Measurements from ENCODE around the gene GMCL2. TPM values are rescaled to one million over a fixed set of nuclear protein-coding genes. Genes with fewer than 3 reads are reported as not detected.

The GMCL2 gene
- total RNA-seq, 1 experiment from 2014 or later, result not detected

DNA sequence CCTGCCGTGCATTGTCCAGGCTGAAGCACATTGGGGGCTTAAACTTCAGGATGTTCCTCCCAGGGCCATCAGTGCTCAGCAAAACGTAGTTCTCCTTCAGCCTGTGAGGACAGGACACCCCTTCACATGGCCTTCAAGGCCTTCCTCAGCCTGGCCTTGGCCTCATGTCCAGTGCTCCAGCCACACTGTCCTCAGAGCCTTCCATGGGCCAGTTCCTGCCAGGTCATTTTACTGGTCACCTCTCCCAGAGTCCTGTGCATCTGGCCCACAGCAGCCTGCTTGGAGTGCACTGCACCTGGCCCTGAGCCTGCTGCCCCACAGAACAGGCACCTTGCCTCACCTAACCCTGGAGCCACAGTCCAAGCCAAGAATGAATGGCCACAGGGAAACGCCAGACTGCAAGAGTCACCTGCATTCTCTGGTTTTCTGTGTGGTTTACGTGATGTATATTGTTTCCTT is 25.9 kb upstream of the GMCL2 start:
- ATAC-seq (no peak), DNase-seq (ENCODE audit: low spot score) (no peak)
- H3K27me3 Mint-ChIP-seq (ENCODE audit: low read depth), result no peaks in the 10 kb centered on the region
- ChIA-PET CTCF (interaction anchor here (1.3 to 1.6 kb wide), 3 partner anchors 22 to 137 kb away, joined by 3 to 4 read pairs (median 4); no protein-coding TSS in a partner anchor), POLR2A (interaction anchor here (1.3 to 2.2 kb wide), 4 partner anchors 9 to 59 kb away, joined by 3 to 12 read pairs (median 9); partner anchors contain the start of genes HNRNPAB and NHP2)
- peaks cover 13% of the 10 kb centered on the region for H3K4me1 Mint-ChIP-seq
- peak overlapping the region; percentile 38; the same call in 1 of the 2 replicates for H3K27ac Mint-ChIP-seq
- H3K9me3 Mint-ChIP-seq, result no peaks in the 10 kb centered on the region
- TF ChIP-seq PRRX2 (CRISPR knock-in tag; IDR thresholded peaks at IDR 0.05), result peak; percentile 66; the same call in 1 of the 2 replicates
- TF ChIP-seq, protein P1, sequence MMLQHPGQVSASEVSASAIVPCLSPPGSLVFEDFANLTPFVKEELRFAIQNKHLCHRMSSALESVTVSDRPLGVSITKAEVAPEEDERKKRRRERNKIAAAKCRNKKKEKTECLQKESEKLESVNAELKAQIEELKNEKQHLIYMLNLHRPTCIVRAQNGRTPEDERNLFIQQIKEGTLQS (CRISPR knock-in tag; conservative IDR thresholded peaks at IDR 0.05), result peak; percentile 41; the same call in 1 of the 2 replicates
- TF ChIP-seq SMAD3 (CRISPR knock-in tag; IDR thresholded peaks at IDR 0.05; ENCODE audit: borderline replicate concordance), result 0 out of 2 replicates have a peak, but pooled peaks have one; percentile 25
- peak; percentile 55; the same call in 1 of the 2 replicates for TF ChIP-seq ZNF671 (CRISPR knock-in tag; IDR thresholded peaks at IDR 0.05)
- TF ChIP-seq KAT7 (CRISPR knock-in tag; IDR thresholded peaks at IDR 0.05; ENCODE audit: borderline replicate concordance), result no peak
- TF ChIP-seq AR (CRISPR knock-in tag; IDR thresholded peaks at IDR 0.05), result peak; percentile 38; the same call in 1 of the 2 replicates
- TF ChIP-seq ZNF425 (CRISPR knock-in tag; conservative IDR thresholded peaks at IDR 0.05), result peak; percentile 14; the same call in 1 of the 2 replicates
- TF ChIP-seq FOXJ3 (CRISPR knock-in tag; IDR thresholded peaks at IDR 0.05; ENCODE audit: borderline replicate concordance), result no peak
- peaks cover 78% of the 10 kb centered on the region for H3K36me3 Mint-ChIP-seq
- no peak overlapping the region for H3K4me3 Mint-ChIP-seq

- ChIA-PET CTCF (interaction anchor here (1.2 to 1.6 kb wide), 4 partner anchors 15 to 136 kb away, joined by 3 to 4 read pairs (median 4); no protein-coding TSS in a partner anchor), POLR2A (interaction anchor here (1.1 to 2.2 kb wide), 5 partner anchors 8 to 32 kb away, joined by 3 to 12 read pairs (median 8); partner anchors contain the start of gene HNRNPAB)
- no peak overlapping the region for H3K4me3 Mint-ChIP-seq
- no peaks in the 10 kb centered on the region for H3K9me3 Mint-ChIP-seq
- no peak for DNase-seq (ENCODE audit: low spot score)
- no peak overlapping the region for H3K27ac Mint-ChIP-seq
- peaks cover 18% of the 10 kb centered on the region for H3K4me1 Mint-ChIP-seq
- H3K36me3 Mint-ChIP-seq, result peaks cover 84% of the 10 kb centered on the region
- peak; percentile 2 for ATAC-seq
- no peaks in the 10 kb centered on the region for H3K27me3 Mint-ChIP-seq (ENCODE audit: low read depth)
- TF ChIP-seq, protein P2, sequence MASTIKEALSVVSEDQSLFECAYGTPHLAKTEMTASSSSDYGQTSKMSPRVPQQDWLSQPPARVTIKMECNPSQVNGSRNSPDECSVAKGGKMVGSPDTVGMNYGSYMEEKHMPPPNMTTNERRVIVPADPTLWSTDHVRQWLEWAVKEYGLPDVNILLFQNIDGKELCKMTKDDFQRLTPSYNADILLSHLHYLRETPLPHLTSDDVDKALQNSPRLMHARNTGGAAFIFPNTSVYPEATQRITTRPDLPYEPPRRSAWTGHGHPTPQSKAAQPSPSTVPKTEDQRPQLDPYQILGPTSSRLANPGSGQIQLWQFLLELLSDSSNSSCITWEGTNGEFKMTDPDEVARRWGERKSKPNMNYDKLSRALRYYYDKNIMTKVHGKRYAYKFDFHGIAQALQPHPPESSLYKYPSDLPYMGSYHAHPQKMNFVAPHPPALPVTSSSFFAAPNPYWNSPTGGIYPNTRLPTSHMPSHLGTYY (CRISPR knock-in tag; IDR thresholded peaks at IDR 0.05), result peak; percentile 42; the same call in 1 of the 2 replicates
- TF ChIP-seq PRDM15 (CRISPR knock-in tag; IDR thresholded peaks at IDR 0.05), result no peak
- no peak for TF ChIP-seq ZNF317 (CRISPR knock-in tag; IDR thresholded peaks at IDR 0.05; ENCODE audit: borderline replicate concordance, low read depth)
- no peak for TF ChIP-seq ZNF138 (CRISPR knock-in tag; conservative IDR thresholded peaks at IDR 0.05)
- TF ChIP-seq HMGA2 (CRISPR knock-in tag; IDR thresholded peaks at IDR 0.05), result no peak
- peak; percentile 75 for TF ChIP-seq ZNF532 (CRISPR knock-in tag; IDR thresholded peaks at IDR 0.05; ENCODE audit: borderline replicate concordance)
- no peak for TF ChIP-seq NR1H2 (CRISPR knock-in tag; IDR thresholded peaks at IDR 0.05)
- no peak for TF ChIP-seq SP1 (CRISPR knock-in tag; conservative IDR thresholded peaks at IDR 0.05)
Measured at GRCh38 chr5:178212241-178213002, 25.3 kb upstream of the GMCL2 start.

Measured in WTC11 (cell line).